Measurements from ENCODE around the gene CCDC68.
"Not testable (repeated sequence)": the region's sequence is repeated elsewhere in the genome, so short reads cannot be mapped to it uniquely, and the experiment has no call there.

CCDC68 gene

GRCh38 chr18:54875063-54875462 is 84.2 kb downstream of the CCDC68 start:
- no peak for DNase-seq (ENCODE audit: low read depth)

- DNase-seq (ENCODE audit: low read depth): no peak
Observed at GRCh38 chr18:54873884-54874255, 85.4 kb downstream of the CCDC68 start.

- no peak for DNase-seq (ENCODE audit: low read depth)
Observed at GRCh38 chr18:54872681-54873080, 86.6 kb downstream of the CCDC68 start.

- DNase-seq (ENCODE audit: low read depth): no peak
Observed at GRCh38 chr18:54871231-54871630, 88.0 kb downstream of the CCDC68 start.

GRCh38 chr18:54867131-54867530 is 92.1 kb downstream of the CCDC68 start:
- DNase-seq (ENCODE audit: low read depth): no peak

- DNase-seq (ENCODE audit: low read depth): no peak
Observed at GRCh38 chr18:54860941-54861340, 98.3 kb downstream of the CCDC68 start.

GRCh38 chr18:54859667-54860421 is 99.4 kb downstream of the CCDC68 start:
- DNase-seq (ENCODE audit: low read depth): no peak

- DNase-seq (ENCODE audit: low read depth): no peak
Observed at GRCh38 chr18:54857499-54857898, 101.8 kb downstream of the CCDC68 start.

GRCh38 chr18:54856105-54856646 is 103.1 kb downstream of the CCDC68 start:
- no peak for DNase-seq (ENCODE audit: low read depth)

GRCh38 chr18:54855050-54855449 is 104.2 kb downstream of the CCDC68 start:
- not testable (repeated sequence) for DNase-seq (ENCODE audit: low read depth)

- peak; percentile 77 for DNase-seq (ENCODE audit: low read depth)
Observed at GRCh38 chr18:54852780-54853675, 106.2 kb downstream of the CCDC68 start.

Measured in iris pigment epithelial cell (primary cell).